Measurements from ENCODE around the gene MYLIP.

GRCh38 chr6:16127471-16127870 is 1.4 kb upstream of the MYLIP start:
- TF ChIP-seq CTCF (IDR thresholded peaks at IDR 0.05) (no peak), TEAD4 (CRISPR knock-in tag; IDR thresholded peaks at IDR 0.05) (no peak), RELA (CRISPR knock-in tag; IDR thresholded peaks at IDR 0.05; ENCODE audit: borderline replicate concordance) (no peak), CBFB (CRISPR knock-in tag; IDR thresholded peaks at IDR 0.05; ENCODE audit: low read depth) (no peak), TP53 (CRISPR knock-in tag; IDR thresholded peaks at IDR 0.05) (no peak), USF2 (CRISPR knock-in tag; IDR thresholded peaks at IDR 0.05) (no peak), PREB (CRISPR knock-in tag; IDR thresholded peaks at IDR 0.05; ENCODE audit: borderline replicate concordance) (no peak), TCF7 (CRISPR knock-in tag; IDR thresholded peaks at IDR 0.05; ENCODE audit: low read depth) (no peak)
